GM12865 (cell line): ENCODE data around the gene BAZ1A.

Source experiments
- DNase-seq: peaks from one replicate; pipeline ENCODE4 v3.0.0; 2010; ENCODE audit warnings: low read depth
- H3K4me3 ChIP-seq: 2 replicates; pipeline ENCODE4 v1.5.1; 2011; ENCODE audit warnings: mild to moderate bottlenecking, low read depth, low read length, control low read depth
- TF ChIP-seq, protein P1 (sequence below): IDR thresholded peaks from 2 replicates; pipeline ENCODE4 v1.5.1; 2011; ENCODE audit warnings: low read length, control low read depth, low read depth, inconsistent platforms; ENCODE audit not compliant: insufficient read depth; ENCODE audit errors: missing control alignments

The BAZ1A gene

DNA sequence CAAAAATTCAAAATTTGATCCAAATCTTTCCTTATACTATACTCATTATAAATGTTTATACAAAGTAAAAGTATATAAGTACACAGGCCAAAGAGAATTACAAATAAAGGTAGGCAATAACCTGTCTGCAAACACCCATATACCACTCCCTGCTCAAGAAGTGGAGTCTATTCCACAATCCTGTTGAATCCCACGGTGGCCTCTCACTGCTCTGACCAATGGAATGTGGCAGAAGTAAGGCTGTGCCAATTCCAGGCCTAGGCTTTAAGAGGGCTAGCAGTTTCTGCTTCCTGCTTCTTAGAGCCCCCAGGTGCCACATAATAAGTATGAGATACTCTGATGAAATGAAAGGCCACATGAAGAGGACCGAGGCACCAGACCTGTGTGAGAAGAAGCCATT, 80.9 kb downstream of the BAZ1A start:
- DNase-seq, result no peak
- TF ChIP-seq, protein P1, sequence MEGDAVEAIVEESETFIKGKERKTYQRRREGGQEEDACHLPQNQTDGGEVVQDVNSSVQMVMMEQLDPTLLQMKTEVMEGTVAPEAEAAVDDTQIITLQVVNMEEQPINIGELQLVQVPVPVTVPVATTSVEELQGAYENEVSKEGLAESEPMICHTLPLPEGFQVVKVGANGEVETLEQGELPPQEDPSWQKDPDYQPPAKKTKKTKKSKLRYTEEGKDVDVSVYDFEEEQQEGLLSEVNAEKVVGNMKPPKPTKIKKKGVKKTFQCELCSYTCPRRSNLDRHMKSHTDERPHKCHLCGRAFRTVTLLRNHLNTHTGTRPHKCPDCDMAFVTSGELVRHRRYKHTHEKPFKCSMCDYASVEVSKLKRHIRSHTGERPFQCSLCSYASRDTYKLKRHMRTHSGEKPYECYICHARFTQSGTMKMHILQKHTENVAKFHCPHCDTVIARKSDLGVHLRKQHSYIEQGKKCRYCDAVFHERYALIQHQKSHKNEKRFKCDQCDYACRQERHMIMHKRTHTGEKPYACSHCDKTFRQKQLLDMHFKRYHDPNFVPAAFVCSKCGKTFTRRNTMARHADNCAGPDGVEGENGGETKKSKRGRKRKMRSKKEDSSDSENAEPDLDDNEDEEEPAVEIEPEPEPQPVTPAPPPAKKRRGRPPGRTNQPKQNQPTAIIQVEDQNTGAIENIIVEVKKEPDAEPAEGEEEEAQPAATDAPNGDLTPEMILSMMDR, result no peak
- no peak overlapping the region for H3K4me3 ChIP-seq

GRCh38 chr14:34792598-34792997, 82.6 kb downstream of the BAZ1A start:
- TF ChIP-seq, protein P1, result no peak
- DNase-seq, result no peak
- no peak overlapping the region for H3K4me3 ChIP-seq

DNA sequence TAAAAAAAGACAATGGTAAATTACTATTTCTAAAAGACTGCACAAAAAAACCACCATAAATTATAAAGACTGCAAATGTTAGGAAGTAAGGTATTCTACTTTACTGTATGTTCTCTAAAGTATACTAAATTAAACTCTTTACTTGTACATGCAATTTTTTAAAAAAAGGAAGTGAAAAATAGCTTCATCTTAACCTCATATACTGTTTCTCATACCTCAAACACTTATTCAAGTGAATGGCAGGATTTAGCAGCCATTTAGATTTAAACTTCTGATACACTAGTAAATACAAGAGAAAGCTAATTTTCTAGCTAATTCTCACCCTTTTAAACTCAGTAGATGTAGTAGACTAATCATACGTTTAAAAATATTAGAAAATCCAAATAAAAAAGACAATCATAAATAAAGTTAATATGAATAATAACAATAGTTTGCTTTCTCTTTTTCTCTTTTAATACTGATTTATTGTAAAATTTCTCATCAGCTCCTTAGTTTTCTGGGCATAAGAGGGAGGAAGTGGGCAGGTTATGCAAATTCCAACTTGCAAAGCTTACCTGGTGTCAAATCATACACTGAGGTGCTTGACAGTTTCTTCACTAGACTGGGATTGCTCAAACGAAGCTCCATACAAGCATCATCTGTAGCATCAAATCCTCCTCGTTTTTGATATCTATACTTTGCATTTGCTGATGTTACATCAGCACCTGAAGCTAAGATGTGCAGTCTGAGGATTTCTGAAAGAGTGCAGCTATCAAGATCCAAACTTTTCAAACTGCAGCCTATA, 89.7 kb downstream of the BAZ1A start:
- DNase-seq, result peak; percentile 9
- TF ChIP-seq, protein P1, result no peak
- no peak overlapping the region for H3K4me3 ChIP-seq

GRCh38 chr14:34782031-34782430, 93.1 kb downstream of the BAZ1A start:
- TF ChIP-seq, protein P1, result no peak
- H3K4me3 ChIP-seq, result no peak overlapping the region
- DNase-seq, result no peak

- H3K4me3 ChIP-seq, result no peak overlapping the region
- TF ChIP-seq, protein P1, result no peak
- DNase-seq, result peak; percentile 6
Observed at GRCh38 chr14:34781242-34781641, 93.9 kb downstream of the BAZ1A start.

DNA sequence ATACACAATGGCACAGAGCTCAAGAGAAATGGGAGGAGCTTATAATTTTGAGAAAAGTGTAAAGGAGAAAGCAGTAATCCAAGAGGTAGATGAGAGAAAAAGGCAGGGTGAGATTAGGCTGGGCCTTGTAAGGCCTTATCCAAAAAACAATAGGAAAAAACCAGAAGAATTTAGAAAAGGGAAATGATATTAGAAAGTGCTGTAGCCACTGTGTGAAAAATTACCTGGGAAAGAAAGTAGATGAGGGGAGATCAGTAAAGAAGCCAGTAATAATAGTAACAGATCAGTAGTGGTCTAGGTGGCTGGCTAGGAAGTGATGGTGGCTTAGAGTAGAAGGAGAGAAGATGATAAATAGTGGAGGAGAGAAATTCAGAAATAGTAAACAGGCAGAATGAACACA, 94.5 kb downstream of the BAZ1A start:
- no peak for DNase-seq
- TF ChIP-seq, protein P1, result no peak
- no peak overlapping the region for H3K4me3 ChIP-seq

GRCh38 chr14:34778744-34779143, 96.4 kb downstream of the BAZ1A start:
- DNase-seq, result no peak
- TF ChIP-seq, protein P1, result no peak
- no peak overlapping the region for H3K4me3 ChIP-seq
